BJ (cell line): Measurements from ENCODE around the gene POR. TPM values are rescaled to one million over a fixed set of nuclear protein-coding genes. Genes with fewer than 3 reads are reported as not detected.

Experiments
- CTCF ChIA-PET: fragments of 350-600 bp; formaldehyde crosslinking; extraction: SDS; loops from one replicate; lab custom pipeline; 2021; ENCODE audit warnings: antibody characterized with exemption, inconsistent platforms; lab: Yijun Ruan, JAX
- POLR2A ChIA-PET: fragments of 300-600 bp; sonication (Branson Sonifier 250); formaldehyde crosslinking; extraction: SDS; loops from one replicate; lab custom pipeline; 2021; ENCODE audit warnings: antibody characterized with exemption; lab: Charles Lee
- DNase-seq: peaks from one replicate; pipeline ENCODE4 v3.0.0-alpha.2; 2011; ENCODE audit warnings: low read depth
- H3K27me3 ChIP-seq: 2 replicates; pipeline ENCODE4 v1.6.0; 2011; ENCODE audit warnings: low read length; ENCODE audit not compliant: control insufficient read depth, insufficient read depth
- H3K36me3 ChIP-seq: 2 replicates; pipeline ENCODE4 v1.5.1; 2011; ENCODE audit warnings: low read length; ENCODE audit not compliant: control insufficient read depth, insufficient read depth
- H3K4me3 ChIP-seq: 2 replicates; pipeline ENCODE4 v1.5.1; 2011; ENCODE audit warnings: low read depth, mild to moderate bottlenecking, control low read depth, low read length
- polyA plus RNA-seq: library from polyadenylated mRNA; depleted of rRNA; stranded (reverse); fragments of >200 nt; gene quantifications from 2 replicates; pipeline ENCODE4 v1.2.3, GENCODE V29; 2011
- TF ChIP-seq, protein P1 (sequence below): IDR thresholded peaks from 2 replicates; pipeline ENCODE4 v1.5.1; 2011; ENCODE audit warnings: low read depth, mild to moderate bottlenecking, control low read depth, inconsistent platforms, low read length, moderate library complexity; ENCODE audit not compliant: insufficient read depth

POR gene
- polyA plus RNA-seq, 1 experiment: 63.4 TPM

DNA sequence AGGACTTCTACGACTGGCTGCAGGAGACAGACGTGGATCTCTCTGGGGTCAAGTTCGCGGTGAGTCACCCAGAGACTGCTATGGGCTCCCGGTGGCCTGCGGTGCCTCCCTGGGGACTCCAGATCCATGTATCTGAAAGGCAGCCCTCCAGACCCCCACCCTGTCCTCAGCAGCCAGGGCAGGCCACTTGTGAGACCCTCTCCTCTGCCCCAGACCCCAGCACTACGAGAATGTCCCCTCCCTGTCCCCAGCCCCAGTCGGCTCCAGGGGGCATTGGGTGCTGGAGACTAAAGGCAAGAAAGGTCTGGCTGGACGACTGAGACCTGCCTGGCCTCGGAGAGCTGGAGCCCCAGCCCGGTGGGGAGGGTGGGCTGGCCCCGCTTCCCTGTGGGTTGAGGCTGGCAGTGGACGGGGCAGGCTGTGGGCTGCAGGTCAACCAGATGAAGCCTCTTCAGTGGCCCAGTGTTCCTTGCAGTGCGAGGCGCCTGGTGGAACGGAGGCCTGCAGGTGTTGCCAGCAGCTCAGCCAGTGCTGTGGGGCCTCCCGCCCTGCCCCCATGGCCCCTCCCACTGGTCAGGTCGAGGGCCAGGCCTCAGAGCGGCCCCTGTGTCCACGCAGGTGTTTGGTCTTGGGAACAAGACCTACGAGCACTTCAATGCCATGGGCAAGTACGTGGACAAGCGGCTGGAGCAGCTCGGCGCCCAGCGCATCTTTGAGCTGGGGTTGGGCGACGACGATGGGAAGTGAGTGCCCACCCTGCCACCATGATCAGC lies 65.7 kb downstream of the POR start:
- CTCF ChIA-PET: no interaction called here
- Histone ChIP-seq H3K27me3 (no peaks in the 10 kb centered on the region), H3K4me3 (no peak overlapping the region), H3K36me3 (peaks cover 36% of the 10 kb centered on the region)
- POLR2A ChIA-PET: no interaction called here
- DNase-seq: no peak
- TF ChIP-seq, protein P1, sequence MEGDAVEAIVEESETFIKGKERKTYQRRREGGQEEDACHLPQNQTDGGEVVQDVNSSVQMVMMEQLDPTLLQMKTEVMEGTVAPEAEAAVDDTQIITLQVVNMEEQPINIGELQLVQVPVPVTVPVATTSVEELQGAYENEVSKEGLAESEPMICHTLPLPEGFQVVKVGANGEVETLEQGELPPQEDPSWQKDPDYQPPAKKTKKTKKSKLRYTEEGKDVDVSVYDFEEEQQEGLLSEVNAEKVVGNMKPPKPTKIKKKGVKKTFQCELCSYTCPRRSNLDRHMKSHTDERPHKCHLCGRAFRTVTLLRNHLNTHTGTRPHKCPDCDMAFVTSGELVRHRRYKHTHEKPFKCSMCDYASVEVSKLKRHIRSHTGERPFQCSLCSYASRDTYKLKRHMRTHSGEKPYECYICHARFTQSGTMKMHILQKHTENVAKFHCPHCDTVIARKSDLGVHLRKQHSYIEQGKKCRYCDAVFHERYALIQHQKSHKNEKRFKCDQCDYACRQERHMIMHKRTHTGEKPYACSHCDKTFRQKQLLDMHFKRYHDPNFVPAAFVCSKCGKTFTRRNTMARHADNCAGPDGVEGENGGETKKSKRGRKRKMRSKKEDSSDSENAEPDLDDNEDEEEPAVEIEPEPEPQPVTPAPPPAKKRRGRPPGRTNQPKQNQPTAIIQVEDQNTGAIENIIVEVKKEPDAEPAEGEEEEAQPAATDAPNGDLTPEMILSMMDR: no peak

DNA sequence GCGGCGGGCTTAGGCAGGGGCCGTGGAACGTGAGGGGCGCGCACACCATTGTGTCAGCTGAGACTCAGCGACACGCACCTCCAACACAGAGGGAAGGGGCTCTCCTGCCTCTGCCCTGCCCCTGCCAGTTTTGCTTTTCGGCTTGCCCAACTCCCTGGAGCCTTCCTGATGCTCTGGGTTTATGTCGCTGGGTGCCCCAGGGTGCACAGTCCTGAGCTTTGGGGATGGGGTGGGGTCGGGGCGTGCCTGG lies 66.2 kb downstream of the POR start:
- ChIA-PET POLR2A (no interaction called here), CTCF (no interaction called here)
- Histone ChIP-seq H3K36me3 (peaks cover 40% of the 10 kb centered on the region), H3K27me3 (no peaks in the 10 kb centered on the region), H3K4me3 (no peak overlapping the region)
- no peak for DNase-seq
- TF ChIP-seq, protein P1: no peak

DNA sequence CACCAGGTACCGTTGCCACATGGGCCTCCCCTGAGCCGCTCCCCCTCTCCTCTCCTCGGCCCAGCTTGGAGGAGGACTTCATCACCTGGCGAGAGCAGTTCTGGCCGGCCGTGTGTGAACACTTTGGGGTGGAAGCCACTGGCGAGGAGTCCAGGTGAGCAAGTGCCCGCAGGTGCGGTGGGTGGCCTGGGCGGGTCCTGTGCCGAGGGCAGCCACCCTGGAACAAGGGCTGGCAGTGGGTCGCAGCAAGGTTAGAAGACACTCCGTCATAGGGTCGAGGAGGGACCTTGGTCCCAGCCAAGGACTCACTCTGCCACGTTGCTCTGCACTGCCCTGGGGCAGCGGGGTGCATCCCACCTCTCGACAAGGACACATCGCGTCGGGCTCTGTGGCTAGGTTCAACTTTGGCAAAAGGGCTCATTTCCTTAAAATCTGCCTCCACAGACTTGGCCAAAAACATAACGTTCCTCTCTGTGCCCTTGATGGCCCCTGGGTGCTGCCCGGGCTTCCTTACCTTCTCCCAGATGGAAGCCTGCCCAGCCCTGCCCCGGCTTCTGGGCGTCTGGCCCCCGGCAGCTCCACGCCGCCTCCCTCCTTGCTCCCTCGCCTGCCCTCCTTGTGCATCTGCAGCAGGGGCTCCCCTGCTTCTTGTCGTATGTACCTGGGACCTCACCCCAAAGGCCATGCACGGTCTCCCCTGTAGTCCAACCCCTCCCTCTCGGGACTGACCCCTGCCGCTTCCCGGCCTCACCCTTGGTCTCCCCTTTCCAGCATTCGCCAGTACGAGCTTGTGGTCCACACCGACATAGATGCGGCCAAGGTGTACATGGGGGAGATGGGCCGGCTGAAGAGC lies 66.7 kb downstream of the POR start:
- ChIA-PET POLR2A (no interaction called here), CTCF (no interaction called here)

DNA sequence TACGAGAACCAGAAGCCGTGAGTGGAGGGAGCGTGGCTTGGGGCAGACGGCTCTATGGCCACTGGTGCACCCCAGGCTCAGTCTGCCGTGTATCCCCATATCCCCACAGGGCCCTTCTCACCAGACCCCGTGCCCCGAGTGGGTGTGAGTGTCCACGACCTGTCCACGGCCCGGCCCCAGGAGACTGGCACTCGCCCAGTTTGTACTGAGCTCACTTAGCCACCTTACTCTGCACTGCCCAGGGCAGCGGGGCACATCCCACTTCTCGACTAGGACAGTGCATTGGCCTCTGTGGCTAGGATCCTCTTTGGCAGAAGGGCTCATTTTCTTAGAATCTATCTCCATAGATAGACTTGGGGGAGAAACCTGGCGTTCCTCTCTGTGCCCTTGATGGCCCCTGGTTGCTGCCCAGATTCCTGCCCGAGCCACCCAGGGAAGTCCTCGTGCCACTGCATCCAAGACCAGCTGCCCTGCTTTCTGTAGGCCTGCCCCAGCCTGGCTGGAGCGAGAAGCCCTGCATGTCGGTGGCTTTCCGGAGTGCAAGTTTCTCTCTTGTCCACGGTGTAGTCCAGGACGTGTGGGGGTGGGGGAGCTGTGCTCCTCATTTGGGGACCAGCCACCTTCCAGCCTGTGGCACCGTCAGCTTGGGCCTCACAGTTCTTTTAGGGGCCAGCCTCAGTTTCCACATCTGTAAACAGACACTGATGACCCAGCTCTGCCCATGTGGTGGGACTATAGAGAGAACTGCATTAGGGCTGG lies 67.5 kb downstream of the POR start:
- Histone ChIP-seq H3K36me3 (peaks cover 47% of the 10 kb centered on the region), H3K4me3 (no peak overlapping the region), H3K27me3 (no peaks in the 10 kb centered on the region)
- POLR2A ChIA-PET: no interaction called here
- CTCF ChIA-PET: no interaction called here
- TF ChIP-seq, protein P1: no peak
- no peak for DNase-seq

More for the DNA sequence above, 66.7 kb downstream of the POR start:
- TF ChIP-seq, protein P1: no peak
- no peak for DNase-seq
- peaks cover 45% of the 10 kb centered on the region for H3K36me3 ChIP-seq
- no peak overlapping the region for H3K4me3 ChIP-seq
- no peaks in the 10 kb centered on the region for H3K27me3 ChIP-seq
